ENCODE data around the gene CPNE2.
A peak's percentile ranks its signal among the peaks of the same experiment; 100 is the strongest.
"Not testable (repeated sequence)": the region's sequence is repeated elsewhere in the genome, so short reads cannot be mapped to it uniquely, and the experiment has no call there.

CPNE2 gene

GRCh38 chr16:57092786-57093411 lies 516 bp downstream of the CPNE2 start:
- TF ChIP-seq, protein P1, sequence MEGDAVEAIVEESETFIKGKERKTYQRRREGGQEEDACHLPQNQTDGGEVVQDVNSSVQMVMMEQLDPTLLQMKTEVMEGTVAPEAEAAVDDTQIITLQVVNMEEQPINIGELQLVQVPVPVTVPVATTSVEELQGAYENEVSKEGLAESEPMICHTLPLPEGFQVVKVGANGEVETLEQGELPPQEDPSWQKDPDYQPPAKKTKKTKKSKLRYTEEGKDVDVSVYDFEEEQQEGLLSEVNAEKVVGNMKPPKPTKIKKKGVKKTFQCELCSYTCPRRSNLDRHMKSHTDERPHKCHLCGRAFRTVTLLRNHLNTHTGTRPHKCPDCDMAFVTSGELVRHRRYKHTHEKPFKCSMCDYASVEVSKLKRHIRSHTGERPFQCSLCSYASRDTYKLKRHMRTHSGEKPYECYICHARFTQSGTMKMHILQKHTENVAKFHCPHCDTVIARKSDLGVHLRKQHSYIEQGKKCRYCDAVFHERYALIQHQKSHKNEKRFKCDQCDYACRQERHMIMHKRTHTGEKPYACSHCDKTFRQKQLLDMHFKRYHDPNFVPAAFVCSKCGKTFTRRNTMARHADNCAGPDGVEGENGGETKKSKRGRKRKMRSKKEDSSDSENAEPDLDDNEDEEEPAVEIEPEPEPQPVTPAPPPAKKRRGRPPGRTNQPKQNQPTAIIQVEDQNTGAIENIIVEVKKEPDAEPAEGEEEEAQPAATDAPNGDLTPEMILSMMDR (conservative IDR thresholded peaks at IDR 0.05), result peak; percentile 76
- peak overlapping the region; percentile 69 for H3K27ac ChIP-seq

- H3K27ac ChIP-seq, result no peak overlapping the region; the same call in 1 of the 2 replicates
- TF ChIP-seq, protein P1 (conservative IDR thresholded peaks at IDR 0.05), result no peak
Observed at GRCh38 chr16:57093666-57094564, 1.5 kb downstream of the CPNE2 start.

GRCh38 chr16:57094911-57095310 lies 2.5 kb downstream of the CPNE2 start:
- TF ChIP-seq, protein P1 (conservative IDR thresholded peaks at IDR 0.05), result no peak

GRCh38 chr16:57096192-57096591 lies 3.8 kb downstream of the CPNE2 start:
- H3K27ac ChIP-seq, result no peak overlapping the region
- TF ChIP-seq, protein P1 (conservative IDR thresholded peaks at IDR 0.05), result no peak

More at GRCh38 chr16:57094911-57095310, 2.5 kb downstream of the CPNE2 start:
- H3K27ac ChIP-seq, result no peak overlapping the region

GRCh38 chr16:57096793-57097192 lies 4.4 kb downstream of the CPNE2 start:
- TF ChIP-seq, protein P1 (conservative IDR thresholded peaks at IDR 0.05), result no peak

DNA sequence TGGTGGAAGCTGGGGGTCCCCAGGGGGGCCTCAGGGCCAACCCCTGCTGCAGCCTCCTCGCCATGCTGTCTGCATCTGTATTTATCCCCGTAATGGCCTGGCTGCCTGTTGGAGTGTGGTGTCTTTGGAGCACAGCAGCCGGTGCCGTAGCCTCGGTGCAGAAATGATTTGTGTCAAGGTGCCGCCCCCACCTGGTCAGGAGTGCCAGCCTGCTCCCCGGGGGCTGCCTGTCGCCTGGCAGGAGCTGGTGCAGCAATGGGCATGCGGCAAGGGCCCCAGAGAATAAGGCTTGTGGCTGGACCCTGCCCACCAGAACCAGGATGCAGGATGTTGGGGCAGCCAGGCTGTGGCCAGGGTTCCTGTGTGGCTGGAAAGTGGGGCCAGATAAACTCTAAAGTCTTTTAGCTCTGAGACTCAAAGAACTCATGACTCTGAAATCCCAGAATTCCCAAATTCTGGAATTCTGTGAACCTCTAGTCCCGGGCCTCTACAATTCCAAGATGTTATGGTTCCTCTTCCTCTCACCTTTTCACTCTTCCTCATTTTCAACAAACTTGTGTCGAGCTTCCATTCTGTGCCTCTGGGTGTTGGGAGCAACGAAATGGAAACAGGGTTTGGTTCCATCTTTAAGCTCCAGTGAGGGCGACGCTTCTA lies 5.9 kb downstream of the CPNE2 start:
- TF ChIP-seq, protein P1 (conservative IDR thresholded peaks at IDR 0.05), result no peak
- H3K27ac ChIP-seq, result no peak overlapping the region

More at GRCh38 chr16:57096793-57097192, 4.4 kb downstream of the CPNE2 start:
- H3K27ac ChIP-seq, result no peak overlapping the region

DNA sequence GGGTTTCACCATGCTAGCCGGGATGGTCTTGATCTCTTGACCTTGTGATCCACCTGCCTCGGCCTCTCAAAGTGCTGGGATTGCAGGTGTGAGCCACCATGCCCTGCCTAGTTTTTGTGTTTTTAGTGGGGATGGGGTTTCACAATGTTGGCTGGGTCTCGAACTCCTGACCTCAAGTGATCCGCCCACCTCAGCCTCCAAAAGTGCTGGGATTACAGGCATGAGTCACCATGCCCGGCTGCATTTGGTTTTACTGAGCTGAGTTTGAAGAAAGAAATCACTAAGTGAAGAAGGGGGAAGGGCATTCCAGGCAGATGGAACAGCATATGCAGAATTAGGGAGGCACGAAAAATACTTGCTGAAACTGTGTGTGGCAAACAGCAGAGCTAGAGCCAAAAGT lies 7.6 kb downstream of the CPNE2 start:
- not testable (repeated sequence) for H3K27ac ChIP-seq

Data from VCaP (cell line).